ENCODE results near the gene SLC17A9.

The SLC17A9 gene

GRCh38 chr20:62984666-62985443 lies 32.3 kb downstream of the SLC17A9 start:
- DNase-seq (ENCODE audit: low spot score), result no peak

- no peak for DNase-seq (ENCODE audit: low spot score)
Measured at GRCh38 chr20:62985444-62985778, 32.9 kb downstream of the SLC17A9 start.

DNA sequence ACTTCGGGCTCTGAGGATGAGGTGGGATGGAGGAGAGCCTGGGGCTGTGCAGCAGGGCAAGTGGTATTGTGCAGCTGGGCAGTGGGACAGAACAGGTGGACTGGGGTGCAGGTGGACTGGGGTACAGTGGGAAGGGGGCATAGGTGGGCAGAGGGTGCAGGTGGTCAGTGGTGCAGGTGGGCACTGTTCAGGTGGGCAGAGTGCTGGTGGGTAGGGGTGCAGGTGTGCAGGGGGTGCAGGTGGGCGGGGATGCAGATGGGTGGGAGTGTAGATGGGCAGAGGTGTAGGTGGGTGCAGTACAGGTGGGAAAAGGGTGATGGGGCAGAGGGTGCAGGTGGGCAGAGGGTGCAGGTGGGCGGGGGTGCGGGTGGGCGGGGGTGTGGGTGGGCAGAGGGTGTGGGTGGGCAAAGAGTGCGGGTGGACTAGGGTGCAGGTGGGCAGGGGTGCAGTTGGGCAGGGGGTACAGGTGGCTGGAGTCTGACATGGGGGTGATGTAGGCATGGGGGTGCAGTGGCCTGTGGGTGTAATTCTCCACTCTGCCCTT lies 33.8 kb downstream of the SLC17A9 start:
- no peak for DNase-seq (ENCODE audit: low spot score)

- no peak for DNase-seq (ENCODE audit: low spot score)
Measured at GRCh38 chr20:62987114-62987513, 34.6 kb downstream of the SLC17A9 start.

DNA sequence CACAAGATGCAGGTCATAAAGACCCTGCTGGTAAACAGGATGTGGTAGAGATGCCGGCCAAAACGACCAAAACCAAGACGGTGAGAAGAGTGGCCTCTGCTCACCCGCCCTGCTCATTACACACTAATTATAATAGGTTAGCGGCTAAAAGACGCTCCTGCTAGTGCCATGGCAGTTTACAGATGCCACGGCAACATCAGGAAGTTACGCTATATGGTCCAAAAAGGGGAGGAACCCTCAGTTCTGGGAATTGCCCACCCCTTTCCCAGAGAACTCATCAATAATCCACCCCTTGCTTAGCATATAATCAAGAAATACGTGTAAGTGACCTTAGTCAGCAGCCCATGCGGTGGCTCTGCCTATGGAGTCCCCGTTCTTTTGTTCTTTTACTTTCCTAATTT lies 36.7 kb downstream of the SLC17A9 start:
- no peak for DNase-seq (ENCODE audit: low spot score)

GRCh38 chr20:62990306-62990825 lies 37.9 kb downstream of the SLC17A9 start:
- DNase-seq (ENCODE audit: low spot score), result no peak

GRCh38 chr20:62991196-62991807 lies 38.8 kb downstream of the SLC17A9 start:
- no peak for DNase-seq (ENCODE audit: low spot score)

DNA sequence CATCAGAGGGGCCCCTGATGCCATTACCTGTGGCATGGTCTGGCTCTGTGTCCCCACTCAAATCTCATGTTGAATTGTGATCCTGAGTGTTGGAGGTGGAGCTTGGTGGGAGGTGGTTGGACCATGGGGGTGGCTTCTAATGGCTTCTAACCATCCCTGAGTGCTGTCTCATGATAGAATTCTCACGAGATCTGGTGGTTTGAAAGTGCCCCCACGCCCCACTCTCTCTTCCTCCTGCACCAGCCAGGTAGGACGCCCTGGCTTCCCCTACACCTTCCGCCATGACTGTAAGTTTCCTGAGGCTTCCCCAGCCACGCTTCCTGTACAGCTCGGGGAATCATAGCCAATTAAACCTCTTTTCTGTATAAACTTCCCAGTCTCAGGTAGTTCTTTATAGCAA lies 39.4 kb downstream of the SLC17A9 start:
- no peak for DNase-seq (ENCODE audit: low spot score)

- no peak for DNase-seq (ENCODE audit: low spot score)
Measured at GRCh38 chr20:62993856-62994494, 41.5 kb downstream of the SLC17A9 start.

- no peak for DNase-seq (ENCODE audit: low spot score)
Measured at GRCh38 chr20:62994869-62995281, 42.4 kb downstream of the SLC17A9 start.

- DNase-seq (ENCODE audit: low spot score), result no peak
Measured at GRCh38 chr20:62995481-62995880, 43.0 kb downstream of the SLC17A9 start.

- no peak for DNase-seq (ENCODE audit: low spot score)
Measured at GRCh38 chr20:62995898-62996595, 43.5 kb downstream of the SLC17A9 start.

DNA sequence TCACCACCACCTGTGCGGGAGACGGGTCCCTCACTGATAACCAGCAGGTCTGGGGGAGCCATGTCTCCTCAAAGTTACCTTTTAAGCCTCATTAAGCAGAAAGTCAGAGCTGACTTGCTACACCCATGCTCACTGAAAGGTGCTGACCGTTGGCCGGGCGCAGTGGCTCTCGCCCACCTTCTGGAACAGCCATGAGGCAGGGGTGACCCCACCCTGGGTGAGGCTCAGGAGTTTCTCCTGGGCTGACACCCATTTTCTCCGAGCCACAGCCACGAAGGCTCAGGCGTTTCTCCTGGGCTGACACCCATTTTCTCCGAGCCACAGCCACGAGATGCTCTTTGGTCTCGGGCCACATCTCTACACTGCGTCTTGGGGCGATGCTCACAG lies 44.1 kb downstream of the SLC17A9 start:
- DNase-seq (ENCODE audit: low spot score), result no peak

GRCh38 chr20:62997417-62998035 lies 45.0 kb downstream of the SLC17A9 start:
- no peak for DNase-seq (ENCODE audit: low spot score)

GRCh38 chr20:62998449-62998848 lies 45.9 kb downstream of the SLC17A9 start:
- DNase-seq (ENCODE audit: low spot score), result no peak

DNA sequence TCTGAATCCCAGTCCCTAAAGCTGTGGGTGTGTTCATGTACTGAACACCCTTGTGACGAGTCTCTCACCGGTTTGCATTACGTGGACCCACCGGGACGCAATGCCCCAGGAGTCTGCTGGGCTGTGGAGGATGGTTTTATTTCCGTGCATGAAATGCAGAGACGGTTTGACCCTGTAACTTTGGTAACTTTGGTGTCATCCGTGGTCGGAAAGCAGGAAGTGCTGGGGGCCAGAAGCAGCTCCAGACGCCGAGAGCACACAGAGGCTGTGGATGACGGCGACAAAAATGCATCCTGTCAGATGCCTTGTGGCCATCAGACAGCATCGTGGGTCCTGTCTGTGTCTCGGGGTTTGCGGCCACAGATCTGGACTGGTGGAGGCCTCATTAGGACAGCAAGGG lies 47.1 kb downstream of the SLC17A9 start:
- DNase-seq (ENCODE audit: low spot score), result no peak

GRCh38 chr20:63000036-63000435 lies 47.5 kb downstream of the SLC17A9 start:
- no peak for DNase-seq (ENCODE audit: low spot score)

DNA sequence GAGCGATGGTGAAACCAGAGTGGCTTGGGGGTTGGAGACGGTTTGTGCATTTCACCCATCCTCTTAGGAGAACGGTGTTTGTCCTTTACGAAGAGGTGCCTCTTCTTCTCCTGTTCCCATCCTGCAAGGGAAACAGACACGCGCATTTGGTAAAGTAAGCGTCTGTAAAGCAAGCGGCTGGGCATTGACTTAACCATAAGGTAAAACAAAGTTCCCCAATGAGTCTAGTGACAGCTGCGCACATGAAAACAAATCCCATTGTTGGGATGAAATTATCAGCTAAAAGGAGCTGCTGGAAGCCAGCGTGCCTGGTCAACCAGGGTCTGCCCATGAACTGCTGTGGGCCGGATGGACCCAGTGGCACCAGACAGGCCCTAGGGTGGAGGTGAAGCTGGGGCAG lies 48.4 kb downstream of the SLC17A9 start:
- DNase-seq (ENCODE audit: low spot score), result no peak

GRCh38 chr20:63002511-63002910 lies 50.0 kb downstream of the SLC17A9 start:
- DNase-seq (ENCODE audit: low spot score), result no peak

DNA sequence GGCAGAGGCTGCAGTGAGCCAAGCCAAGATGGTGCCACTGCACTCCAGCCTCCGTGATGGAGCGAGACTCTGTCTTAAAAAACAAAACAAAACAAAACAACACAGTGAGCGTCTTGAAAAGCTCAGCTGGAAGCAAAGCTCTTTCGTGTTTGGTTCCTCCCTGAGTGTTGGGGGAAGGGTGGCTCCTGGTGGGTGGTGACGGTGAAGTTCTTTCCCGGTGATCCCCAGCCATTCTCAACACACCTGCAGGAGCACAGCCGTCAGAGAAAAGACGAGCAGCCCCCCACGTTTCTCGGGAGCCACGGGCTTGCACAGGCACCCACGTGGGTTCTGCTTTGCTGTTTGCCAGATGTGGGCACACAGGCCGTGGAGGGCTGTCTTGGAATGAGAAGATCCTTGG lies 51.0 kb downstream of the SLC17A9 start:
- DNase-seq (ENCODE audit: low spot score), result no peak

DNA sequence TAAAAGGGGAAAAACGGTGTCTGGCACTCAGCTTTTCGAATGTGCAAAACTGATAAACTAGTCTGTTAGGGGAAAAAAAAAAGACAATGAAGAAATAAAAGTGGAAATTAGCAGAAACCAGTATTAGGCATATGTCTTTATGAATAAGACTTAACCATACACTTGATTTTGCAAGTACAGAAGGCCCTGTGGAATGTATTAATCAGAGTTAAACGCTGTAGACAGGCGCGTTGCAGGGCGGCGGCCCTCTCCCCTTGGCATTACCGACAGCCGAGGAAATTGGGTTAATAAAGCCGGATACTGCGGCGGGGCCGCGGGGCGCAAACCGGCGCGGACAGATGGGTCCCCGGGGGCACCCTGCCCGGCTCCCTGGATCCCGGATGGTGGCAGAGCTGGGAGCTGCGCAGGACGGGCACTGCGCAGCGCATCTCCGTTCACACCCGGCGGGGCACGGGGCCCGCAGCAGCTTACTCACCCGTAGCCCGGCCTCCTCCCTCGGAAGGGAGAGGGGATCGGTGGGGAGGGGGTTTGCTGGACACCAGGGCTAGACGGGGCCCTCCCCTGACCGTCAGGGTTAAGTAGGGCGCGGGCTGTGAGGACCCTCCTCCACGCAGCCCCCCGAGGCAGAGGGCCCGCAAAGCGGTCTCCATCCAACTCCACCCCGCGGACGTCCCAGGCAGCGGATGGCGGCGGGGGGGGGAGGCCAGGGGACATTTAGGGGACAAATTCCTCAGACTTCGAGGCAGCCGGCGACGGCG lies 52.3 kb downstream of the SLC17A9 start:
- DNase-seq (ENCODE audit: low spot score), result no peak
